MM.1S (cell line): ENCODE data around the gene PLCD4.

Experiments
- EZH2 ChIP-seq: fragments of 300-600 bp; sonication (generic); optimal IDR thresholded peaks from 2 replicates; pipeline ENCODE3; 2017; ENCODE audit warnings: low read depth, mild to moderate bottlenecking, antibody characterized with exemption, low read length, mixed read lengths
- EZH2phosphoT487 ChIP-seq: fragments of 300-600 bp; sonication (generic); IDR thresholded peaks from 2 replicates; pipeline ENCODE4 v1.6.1; 2018; ENCODE audit warnings: antibody characterized with exemption, low read length
- TF ChIP-seq, protein P1 (sequence below): fragments of 300-600 bp; sonication (generic); IDR thresholded peaks from 2 replicates; pipeline ENCODE4 v1.5.1; 2016; ENCODE audit warnings: antibody characterized with exemption, low read length, mixed read lengths

DNA sequence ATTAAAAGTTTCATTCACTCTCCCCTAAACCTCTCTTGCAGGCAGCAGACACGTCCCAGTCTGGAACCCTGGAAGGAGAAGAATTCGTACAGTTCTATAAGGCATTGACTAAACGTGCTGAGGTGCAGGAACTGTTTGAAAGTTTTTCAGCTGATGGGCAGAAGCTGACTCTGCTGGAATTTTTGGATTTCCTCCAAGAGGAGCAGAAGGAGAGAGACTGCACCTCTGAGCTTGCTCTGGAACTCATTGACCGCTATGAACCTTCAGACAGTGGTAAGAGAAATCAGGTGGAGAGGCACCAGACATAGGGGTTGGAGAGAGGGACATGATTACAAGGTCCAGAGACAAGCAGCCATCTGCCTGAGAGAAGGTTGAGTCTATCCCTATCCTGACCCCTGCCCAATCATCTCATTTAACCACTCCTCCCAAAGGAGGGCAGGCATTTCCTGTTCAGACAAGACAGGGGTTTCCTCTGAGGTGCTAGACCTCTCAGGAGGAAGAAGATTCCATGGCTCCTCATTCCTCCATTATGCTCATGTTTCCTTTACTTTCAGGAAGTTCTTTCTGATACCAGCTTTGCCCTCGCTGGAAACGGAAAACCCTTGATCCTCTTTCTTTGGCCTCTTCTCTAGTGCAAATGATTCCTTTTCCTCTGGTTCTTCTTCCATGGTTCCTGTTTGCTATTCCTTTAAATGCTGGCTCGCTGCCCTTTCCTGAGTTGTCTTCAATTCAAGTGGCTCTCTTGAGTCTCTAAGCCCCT lies 15.1 kb downstream of the PLCD4 start:
- TF ChIP-seq, protein P1, sequence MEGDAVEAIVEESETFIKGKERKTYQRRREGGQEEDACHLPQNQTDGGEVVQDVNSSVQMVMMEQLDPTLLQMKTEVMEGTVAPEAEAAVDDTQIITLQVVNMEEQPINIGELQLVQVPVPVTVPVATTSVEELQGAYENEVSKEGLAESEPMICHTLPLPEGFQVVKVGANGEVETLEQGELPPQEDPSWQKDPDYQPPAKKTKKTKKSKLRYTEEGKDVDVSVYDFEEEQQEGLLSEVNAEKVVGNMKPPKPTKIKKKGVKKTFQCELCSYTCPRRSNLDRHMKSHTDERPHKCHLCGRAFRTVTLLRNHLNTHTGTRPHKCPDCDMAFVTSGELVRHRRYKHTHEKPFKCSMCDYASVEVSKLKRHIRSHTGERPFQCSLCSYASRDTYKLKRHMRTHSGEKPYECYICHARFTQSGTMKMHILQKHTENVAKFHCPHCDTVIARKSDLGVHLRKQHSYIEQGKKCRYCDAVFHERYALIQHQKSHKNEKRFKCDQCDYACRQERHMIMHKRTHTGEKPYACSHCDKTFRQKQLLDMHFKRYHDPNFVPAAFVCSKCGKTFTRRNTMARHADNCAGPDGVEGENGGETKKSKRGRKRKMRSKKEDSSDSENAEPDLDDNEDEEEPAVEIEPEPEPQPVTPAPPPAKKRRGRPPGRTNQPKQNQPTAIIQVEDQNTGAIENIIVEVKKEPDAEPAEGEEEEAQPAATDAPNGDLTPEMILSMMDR, result no peak
- TF ChIP-seq EZH2phosphoT487, result no peak
- no peak for TF ChIP-seq EZH2
